NOMO-1 treated with DMSO at 0.1 percent for 48 hours (cell line): ENCODE results near the gene LMTK2.
A peak's percentile ranks its signal among the peaks of the same experiment; 100 is the strongest.

Experiments
- DNase-seq: peaks from one replicate; lab custom pipeline; 2025; ENCODE audit not compliant: unreplicated experiment; lab: John Stamatoyannopoulos, UW

Gene LMTK2

GRCh38 chr7:98233219-98234070 lies 126.8 kb downstream of the LMTK2 start:
- DNase-seq = no peak

DNA sequence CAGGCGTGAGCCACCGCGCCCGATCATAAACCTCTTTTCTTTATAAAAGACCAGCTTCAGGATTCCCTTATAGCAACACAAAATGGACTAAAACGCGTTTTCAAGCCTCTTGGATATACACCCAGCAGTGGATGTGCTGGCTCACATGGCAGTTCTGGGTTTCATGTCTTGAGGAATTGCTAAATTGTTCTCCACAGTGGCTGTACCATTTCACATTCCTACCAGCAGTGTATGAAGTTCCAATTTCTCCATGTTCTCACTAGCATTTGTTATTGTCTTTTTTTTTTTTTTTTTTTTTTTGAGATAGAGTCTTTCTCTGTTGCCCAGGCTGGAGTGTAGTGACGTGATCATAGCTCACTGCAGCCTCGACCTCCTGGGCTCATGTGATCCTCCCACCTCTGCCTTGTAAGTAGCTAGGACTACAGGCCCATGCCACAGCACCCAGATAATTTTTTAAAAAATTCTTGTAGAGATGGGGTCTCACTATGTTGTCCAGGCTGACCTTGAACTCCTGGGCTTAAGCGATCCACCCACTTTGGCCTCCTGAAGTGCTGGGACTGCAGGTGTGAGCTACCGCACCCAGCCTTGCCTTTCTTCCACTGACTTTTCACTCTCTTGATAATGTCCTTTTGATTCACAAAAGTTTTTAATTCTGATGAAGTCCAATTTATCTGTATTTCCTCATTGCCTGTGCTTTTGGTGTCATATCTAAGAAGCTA lies 127.9 kb downstream of the LMTK2 start:
- DNase-seq = no peak

DNA sequence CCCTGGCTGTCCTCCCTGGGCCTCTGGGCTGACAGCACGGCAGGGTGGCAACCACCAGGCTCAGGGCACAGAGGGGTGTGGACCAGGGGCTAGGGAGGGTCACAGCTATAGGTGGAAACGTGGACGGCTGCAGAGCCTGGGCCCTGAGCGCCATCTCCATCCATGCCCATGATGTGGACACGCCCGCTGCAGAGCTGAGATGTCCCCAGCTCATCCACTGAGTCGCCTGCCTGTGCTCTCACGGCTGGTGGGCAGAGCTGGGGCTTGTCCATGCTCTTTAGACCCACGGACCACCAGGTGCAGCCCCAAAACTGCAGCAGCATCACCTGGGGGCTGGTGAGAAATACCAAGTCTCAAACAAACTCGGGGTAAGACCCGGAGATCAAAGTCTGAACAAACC lies 129.2 kb downstream of the LMTK2 start:
- DNase-seq = no peak

DNA sequence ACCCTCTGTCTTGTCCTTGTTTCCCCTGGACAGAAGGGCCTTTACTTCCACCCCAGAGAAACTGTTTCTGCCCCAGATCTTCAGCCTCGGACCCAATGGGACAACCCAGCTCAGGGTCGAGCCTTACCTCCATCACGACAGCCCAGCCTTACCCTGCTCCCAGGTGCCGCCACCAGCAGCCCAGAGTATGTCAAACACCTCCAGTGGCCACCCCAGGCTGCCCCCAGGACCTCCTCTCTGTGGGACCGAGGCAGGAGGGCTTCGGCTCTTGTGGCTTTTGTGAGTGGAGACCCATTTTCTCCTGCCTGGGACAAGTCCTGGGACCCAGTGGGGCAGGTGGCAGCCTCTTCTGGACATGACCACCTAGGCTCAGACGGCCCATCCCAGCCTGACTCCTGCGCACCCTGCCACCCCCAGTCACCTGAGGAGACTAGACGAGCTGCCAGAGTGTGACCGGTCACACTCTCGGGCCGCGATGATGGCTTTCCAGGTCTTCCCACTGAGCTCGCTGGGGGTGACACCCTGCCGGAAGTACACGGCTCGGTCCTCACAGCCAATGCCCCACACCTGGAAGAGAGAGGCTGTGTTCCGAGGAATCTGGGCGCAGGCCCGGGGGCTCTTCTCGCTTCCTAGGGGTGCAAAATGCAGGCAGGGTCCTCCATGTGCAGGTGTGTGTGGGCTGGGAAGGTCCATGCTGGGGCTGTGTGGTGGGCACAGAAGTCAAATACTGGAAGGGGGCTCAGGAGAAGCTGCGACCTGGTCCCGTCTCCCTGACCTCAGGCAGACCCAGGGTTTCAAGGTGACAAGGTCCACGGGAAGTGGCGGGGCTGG lies 129.9 kb downstream of the LMTK2 start:
- no peak for DNase-seq

DNA sequence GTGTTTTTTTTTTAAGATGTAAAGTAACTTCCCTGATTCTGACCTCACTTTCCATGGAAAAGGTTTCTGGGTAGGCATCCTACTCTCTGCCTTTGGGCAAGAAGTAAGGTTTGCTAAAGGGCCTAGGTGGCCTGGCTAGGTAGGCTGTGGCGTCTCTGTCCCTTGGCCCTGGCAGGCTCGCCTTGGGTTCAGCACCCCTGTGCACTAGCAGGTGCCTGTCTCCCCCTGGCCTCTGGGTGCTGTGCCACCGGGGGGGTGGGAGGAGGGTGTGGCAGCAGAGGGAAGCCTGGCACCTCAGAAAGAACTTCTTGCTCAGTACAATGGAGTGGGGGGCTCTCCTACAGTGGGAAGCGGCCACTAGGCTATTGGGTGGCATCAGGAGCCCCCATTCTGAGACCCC lies 131.4 kb downstream of the LMTK2 start:
- no peak for DNase-seq

- DNase-seq = no peak
Observed at GRCh38 chr7:98238976-98239375, 132.3 kb downstream of the LMTK2 start.

GRCh38 chr7:98240961-98241673 lies 134.5 kb downstream of the LMTK2 start:
- DNase-seq = peak; percentile 37

GRCh38 chr7:98241674-98242241 lies 135.1 kb downstream of the LMTK2 start:
- no peak for DNase-seq

- DNase-seq = no peak
Observed at GRCh38 chr7:98242342-98242741, 135.7 kb downstream of the LMTK2 start.

DNA sequence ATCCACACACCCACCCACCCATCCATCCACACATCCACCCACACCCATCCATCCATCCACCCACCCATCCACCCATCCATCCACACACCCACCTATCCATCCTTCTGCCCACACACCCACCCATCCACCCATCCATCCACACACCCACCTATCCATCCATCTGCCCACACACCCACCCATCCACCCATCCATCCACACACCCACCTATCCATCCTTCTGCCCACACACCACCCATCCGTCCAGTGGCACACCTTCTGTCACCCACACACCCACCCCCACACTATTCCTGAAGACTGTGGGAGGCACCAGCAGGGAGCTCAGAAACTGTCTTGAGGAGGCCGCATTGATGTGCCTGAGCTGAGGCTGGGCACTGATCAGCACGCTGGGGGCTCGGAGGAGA lies 136.3 kb downstream of the LMTK2 start:
- DNase-seq = no peak

DNA sequence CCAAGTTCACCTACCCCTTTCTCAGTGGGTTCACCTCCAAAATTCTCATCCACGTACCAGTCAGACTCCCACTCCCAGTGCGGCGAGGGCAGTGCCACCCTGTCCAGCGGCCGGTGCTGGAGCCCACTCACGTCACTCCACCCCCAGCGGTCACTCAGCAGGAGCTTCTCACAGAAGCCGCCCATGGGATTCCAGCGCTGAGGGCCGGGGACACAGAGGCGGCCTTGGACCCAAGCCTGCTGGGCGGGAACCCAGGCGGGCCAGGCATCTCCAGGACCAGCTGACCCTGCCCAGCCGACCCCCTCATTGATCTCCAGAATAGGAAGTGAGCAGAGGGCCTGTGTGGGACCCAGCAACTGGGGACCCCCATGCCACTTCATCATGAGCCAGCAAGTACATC lies 138.2 kb downstream of the LMTK2 start:
- DNase-seq = no peak

DNA sequence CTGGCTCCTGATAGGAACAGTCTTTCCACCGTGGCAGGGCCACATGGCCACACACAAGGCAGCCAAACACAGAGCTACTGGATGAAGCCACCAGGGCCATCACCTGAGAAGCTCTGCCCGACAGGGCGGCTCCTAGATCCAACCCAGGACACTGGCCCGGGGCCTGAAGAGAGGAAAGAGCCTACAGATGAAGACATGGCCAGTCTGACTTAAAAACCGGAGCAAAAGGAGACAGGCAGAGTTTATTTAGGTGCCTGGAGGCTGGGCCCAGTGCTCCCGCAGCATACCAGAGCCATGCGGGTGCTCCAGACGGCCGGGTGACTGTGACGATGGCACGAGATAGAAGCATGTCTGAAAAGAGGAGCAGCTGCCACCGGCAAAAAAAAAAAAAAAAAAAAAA lies 141.5 kb downstream of the LMTK2 start:
- no peak for DNase-seq

DNA sequence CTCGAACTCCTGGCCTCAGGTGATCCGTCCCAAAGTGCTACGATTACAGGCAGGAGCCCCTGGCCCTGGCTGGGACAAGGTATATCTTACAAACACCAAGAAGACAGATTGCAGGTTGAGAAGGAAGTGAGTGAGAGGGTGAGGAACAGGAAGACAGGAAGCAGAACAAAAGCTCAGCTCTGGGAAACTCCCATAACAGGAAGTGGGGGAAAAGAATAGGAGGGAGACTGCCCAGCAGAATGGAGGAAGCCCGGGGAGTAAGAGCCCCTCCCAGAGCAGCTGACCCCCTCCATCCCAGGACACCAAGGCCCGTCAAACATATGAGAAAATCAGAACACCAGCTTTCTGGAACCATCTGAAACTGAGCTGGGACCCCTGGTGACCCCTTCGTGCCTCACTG lies 142.4 kb downstream of the LMTK2 start:
- DNase-seq = peak; percentile 23

DNA sequence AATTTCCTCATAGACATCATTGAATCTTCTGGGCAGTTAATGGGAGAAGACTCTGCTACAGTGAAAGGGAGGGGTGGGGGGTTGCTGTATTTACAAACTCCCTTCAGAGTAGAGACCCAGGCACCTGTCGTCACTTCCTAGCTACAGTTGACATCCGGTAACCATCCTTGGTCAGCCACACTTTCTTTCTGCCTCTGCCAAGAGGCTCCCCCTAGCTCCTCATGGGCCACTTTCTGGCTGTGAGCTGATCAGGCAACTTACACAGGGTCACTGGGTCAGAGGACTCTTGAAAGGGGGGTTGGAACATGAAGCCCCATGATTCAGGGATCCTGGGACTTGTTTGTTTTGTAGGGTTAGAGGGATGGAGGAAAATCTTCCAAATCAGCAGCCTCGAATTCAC lies 144.1 kb downstream of the LMTK2 start:
- no peak for DNase-seq

- peak; percentile 53 for DNase-seq
Observed at GRCh38 chr7:98251231-98251600, 144.6 kb downstream of the LMTK2 start.

DNA sequence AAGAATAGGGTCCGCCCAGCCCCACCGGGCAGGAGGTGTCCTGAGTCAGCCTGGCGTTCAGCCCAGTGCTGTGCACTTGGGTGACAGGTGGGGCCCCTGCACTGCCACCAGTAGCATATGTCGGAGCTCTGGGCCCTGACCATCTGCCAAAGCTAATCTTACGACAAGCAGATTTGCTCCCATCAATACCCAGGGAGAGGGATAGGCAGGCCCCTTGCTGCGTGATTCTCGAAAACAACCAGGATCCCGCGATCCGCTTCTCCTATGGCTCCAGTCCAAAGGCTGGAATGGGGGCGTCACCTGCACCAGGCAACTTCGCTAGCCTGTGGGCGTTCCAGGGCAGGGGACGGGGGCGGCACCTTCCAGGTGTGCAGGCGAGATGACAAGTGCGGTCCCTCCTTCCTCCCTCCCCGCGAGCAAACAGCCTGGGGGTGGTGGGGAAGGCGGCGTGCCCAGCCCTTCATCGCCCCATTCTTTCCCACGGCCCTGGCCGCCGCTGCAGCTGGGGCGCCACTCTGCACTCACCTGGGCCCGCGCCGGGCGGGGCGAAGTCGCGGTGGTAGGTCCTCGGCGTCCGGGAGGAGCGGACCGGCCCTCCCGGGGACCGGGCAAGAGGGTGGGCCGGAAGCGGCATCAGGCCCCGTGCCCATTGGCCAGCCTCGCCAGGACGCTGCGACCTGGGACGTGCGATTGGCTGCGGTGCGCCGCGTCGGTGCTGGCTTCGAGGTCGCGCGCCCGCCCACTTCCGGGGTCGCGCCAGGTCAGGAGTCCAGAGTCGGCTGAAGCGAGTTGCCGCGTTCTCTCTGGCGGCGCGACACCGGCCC lies 145.2 kb downstream of the LMTK2 start, which contains the start of gene TECPR1:
Gene TECPR1 (minus strand): TSS at position 632 of the 824 bp plus-strand sequence. CDS start 6,086 bp downstream, outside the sequence.
- peak; percentile 94 for DNase-seq

DNA sequence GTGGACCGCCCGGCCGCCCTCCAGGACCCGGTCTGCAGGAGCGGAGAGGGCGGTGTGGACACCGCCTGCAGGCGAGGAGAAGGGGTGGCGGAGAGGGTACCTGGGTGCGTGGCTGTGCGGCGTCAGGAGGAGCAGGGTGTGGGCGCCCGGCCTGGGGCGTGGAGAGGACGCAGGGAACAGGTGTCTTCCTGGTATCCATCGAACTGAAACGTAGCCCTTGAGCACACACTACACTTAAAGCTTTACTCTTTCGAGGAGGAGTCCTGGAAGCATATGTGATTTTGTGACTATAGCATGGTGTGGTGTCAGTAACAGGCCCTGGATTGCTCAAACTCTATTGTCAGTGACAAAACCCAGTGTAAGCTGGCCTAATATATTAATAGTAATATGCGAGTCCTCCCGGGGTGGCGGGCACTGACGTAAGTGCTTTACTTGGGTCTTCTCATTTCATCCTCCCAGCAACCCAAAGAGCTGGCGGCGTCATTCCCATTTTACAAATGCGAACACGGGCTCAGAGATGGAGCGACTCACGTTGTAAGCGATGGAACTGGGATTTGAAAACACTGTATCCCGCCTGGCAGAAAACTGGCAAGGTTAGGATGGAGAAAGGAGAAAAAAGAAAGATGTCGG lies 145.9 kb downstream of the LMTK2 start:
- no peak for DNase-seq

DNA sequence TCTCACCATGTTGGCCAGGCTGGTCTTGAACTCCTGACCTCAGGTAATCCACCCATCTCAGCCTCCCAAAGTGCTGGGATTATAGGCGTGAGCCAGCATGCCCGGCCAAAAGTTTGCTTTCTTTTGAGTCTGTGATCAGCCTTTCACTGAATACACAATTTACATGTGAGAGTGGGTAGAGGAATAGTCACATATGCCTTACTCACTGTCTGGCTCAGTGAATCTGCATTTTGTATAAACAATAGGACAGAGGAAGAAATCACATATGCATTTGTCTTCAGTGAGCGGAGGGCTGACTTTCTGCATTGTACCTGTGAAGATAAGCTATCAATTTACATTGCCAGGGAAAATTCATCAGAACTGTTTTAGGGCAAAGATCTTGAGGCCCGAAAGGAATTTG lies 147.9 kb downstream of the LMTK2 start:
- no peak for DNase-seq

DNA sequence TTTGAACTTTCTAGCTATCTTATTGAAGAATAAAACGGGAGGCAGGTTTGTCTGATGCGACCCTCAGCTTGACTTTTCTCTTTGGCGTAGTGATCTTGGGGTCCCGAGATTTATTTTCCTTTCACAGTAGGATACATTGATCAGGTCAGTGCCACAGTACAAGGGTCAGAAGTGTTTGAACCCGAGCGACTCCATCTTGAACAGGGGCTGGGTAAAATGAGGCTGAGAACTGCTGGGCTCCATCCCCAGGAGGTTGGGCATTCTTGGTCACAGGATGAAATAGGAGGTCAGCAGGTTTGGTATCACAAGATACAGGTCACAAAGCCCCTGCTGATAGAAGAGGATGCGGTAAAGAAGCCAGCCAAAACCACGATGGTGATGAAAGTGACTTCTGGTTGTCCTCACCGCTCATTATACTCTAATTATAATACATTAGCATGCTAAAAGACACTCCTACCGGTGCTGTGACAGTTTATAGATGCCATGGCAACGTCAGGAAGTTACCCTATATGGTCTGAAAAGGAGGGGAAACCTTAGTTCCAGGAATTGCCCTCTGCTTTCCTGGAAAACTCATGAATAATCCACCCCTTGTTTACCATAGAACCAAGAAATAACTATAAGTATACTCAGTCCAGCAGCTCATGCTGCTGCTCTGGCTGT lies 148.4 kb downstream of the LMTK2 start:
- DNase-seq = no peak
